Activated CD4-positive, alpha-beta T cell treated with anti-CD3 and anti-CD28 coated beads for 24 hours (primary cell): ENCODE measurements around the gene GDF10.

ENCODE experiments used
- DNase-seq, 2 donors: peaks; one replicate each; pipeline ENCODE4 v3.0.0-alpha.2; 2020; ENCODE audit warnings: low read depth in 2 of 2

GDF10 gene

GRCh38 chr10:47334466-47335295 lies 34.7 kb downstream of the GDF10 start:
- DNase-seq, result no peak

- no peak for DNase-seq
Observed at GRCh38 chr10:47335906-47336305, 35.9 kb downstream of the GDF10 start.

GRCh38 chr10:47336387-47337134 lies 36.6 kb downstream of the GDF10 start:
- DNase-seq, result no peak

- no peak for DNase-seq
Observed at GRCh38 chr10:47337310-47337709, 37.3 kb downstream of the GDF10 start.

- no peak for DNase-seq
Observed at GRCh38 chr10:47339186-47339735, 39.3 kb downstream of the GDF10 start.

GRCh38 chr10:47339759-47340607 lies 40.0 kb downstream of the GDF10 start:
- DNase-seq, result no peak

GRCh38 chr10:47340608-47341170 lies 40.7 kb downstream of the GDF10 start:
- DNase-seq, result peak; percentile 67 to 68

- DNase-seq, result no peak
Observed at GRCh38 chr10:47344996-47345870, 45.2 kb downstream of the GDF10 start.

GRCh38 chr10:47346581-47347302 lies 46.7 kb downstream of the GDF10 start:
- DNase-seq, result no peak

- no peak for DNase-seq
Observed at GRCh38 chr10:47347303-47347675, 47.3 kb downstream of the GDF10 start.

- DNase-seq, result no peak
Observed at GRCh38 chr10:47348138-47348651, 48.2 kb downstream of the GDF10 start, which contains the start of gene RBP3. TSS of gene RBP3 (plus strand) at chr10:47348363. CDS start at chr10:47348485, 122 bp downstream.

GRCh38 chr10:47348661-47349470 lies 48.9 kb downstream of the GDF10 start:
- DNase-seq, result no peak

GRCh38 chr10:47349516-47349915 lies 49.5 kb downstream of the GDF10 start:
- DNase-seq, result no peak

- DNase-seq, result no peak
Observed at GRCh38 chr10:47349941-47350371, 50.0 kb downstream of the GDF10 start.

- no peak for DNase-seq
Observed at GRCh38 chr10:47350671-47351640, 51.0 kb downstream of the GDF10 start.

- DNase-seq, result no peak
Observed at GRCh38 chr10:47351899-47352815, 52.2 kb downstream of the GDF10 start.
